Hepatocyte (in vitro differentiated cells): Measurements from ENCODE around the gene PBX3. TPM values are rescaled to one million over a fixed set of nuclear protein-coding genes. Genes with fewer than 3 reads are reported as not detected.
"Not testable (repeated sequence)": the region's sequence is repeated elsewhere in the genome, so short reads cannot be mapped to it uniquely, and the experiment has no call there.

Source experiments
- DNase-seq: peaks from one replicate; pipeline ENCODE4 v3.0.0-alpha.2; 2016; ENCODE audit warnings: low spot score
- H2AFZ ChIP-seq: fragments of 200-600 bp; sonication (generic); 2 replicates; pipeline ENCODE4 v1.6.0; 2016; ENCODE audit warnings: antibody characterized with exemption, mild to moderate bottlenecking
- H3K27ac ChIP-seq: fragments of 200-600 bp; sonication (generic); 2 replicates; pipeline ENCODE4 v1.5.1; 2016; ENCODE audit warnings: mild to moderate bottlenecking
- H3K27me3 ChIP-seq: fragments of 200-600 bp; sonication (generic); 2 replicates; pipeline ENCODE4 v1.6.1; 2016
- H3K36me3 ChIP-seq: fragments of 200-600 bp; sonication (generic); replicated peaks from 2 replicates; pipeline ENCODE4 v1.5.1; 2016; ENCODE audit warnings: low read depth; ENCODE audit not compliant: insufficient read depth
- H3K4me1 ChIP-seq: fragments of 200-600 bp; sonication (generic); 2 replicates; pipeline ENCODE4 v1.5.1; 2016; ENCODE audit warnings: mild to moderate bottlenecking, moderate library complexity; ENCODE audit not compliant: insufficient read depth
- H3K4me2 ChIP-seq: fragments of 200-600 bp; sonication (generic); 2 replicates; pipeline ENCODE4 v1.6.0; 2016
- H3K4me3 ChIP-seq: fragments of 200-600 bp; sonication (generic); 2 replicates; pipeline ENCODE4 v1.5.1; 2016; ENCODE audit warnings: mild to moderate bottlenecking
- H3K79me2 ChIP-seq: fragments of 200-600 bp; sonication (generic); 2 replicates; pipeline ENCODE4 v1.6.0; 2017; ENCODE audit warnings: mild to moderate bottlenecking
- H3K9me2 ChIP-seq: fragments of 200-600 bp; sonication (generic); replicated peaks from 2 replicates; pipeline ENCODE4 v1.6.0; 2017; ENCODE audit warnings: mild to moderate bottlenecking; ENCODE audit not compliant: insufficient read depth
- H3K9me3 ChIP-seq: fragments of 200-600 bp; sonication (generic); 2 replicates; pipeline ENCODE4 v1.5.1; 2016; ENCODE audit warnings: low read depth, mild to moderate bottlenecking
- H4K20me1 ChIP-seq: fragments of 200-600 bp; sonication (generic); 2 replicates; pipeline ENCODE4 v1.6.0; 2016; ENCODE audit warnings: mild to moderate bottlenecking; ENCODE audit not compliant: insufficient read depth, poor library complexity, severe bottlenecking
- CTCF ChIP-seq: fragments of 200-600 bp; sonication (generic); IDR thresholded peaks from 2 replicates; pipeline ENCODE4 v1.5.1; 2016; ENCODE audit warnings: antibody characterized with exemption, mild to moderate bottlenecking; ENCODE audit not compliant: poor library complexity
- EZH2 ChIP-seq: fragments of 200-600 bp; sonication (generic); IDR thresholded peaks from 2 replicates; pipeline ENCODE4 v1.6.1; 2016; ENCODE audit warnings: antibody characterized with exemption, mild to moderate bottlenecking, borderline replicate concordance
- EZH2phosphoT487 ChIP-seq: fragments of 200-600 bp; sonication (generic); IDR thresholded peaks from one replicate; pipeline ENCODE4 v1.6.1; 2018; ENCODE audit warnings: antibody characterized with exemption, mild to moderate bottlenecking, low read depth, moderate library complexity; ENCODE audit not compliant: unreplicated experiment, severe bottlenecking
- WGBS: methylation state at CpG from one replicate; pipeline ENCODE4 v1.1.6; 2016; ENCODE audit warnings: low lambda C conversion rate; ENCODE audit errors: missing lambda C conversion rate; 5-methylcytosine and 5-hydroxymethylcytosine counted together
- polyA plus RNA-seq: library from polyadenylated mRNA; unstranded; fragments of >200 nt; fragmentation: Nextera tagmentation; extraction: Ambion mirVana; gene quantifications from 2 replicates; pipeline ENCODE4 v1.2.1, GENCODE V29; 2016
- total RNA-seq: library from RNA; depleted of rRNA; stranded (reverse); fragments of >200 nt; gene quantifications from 2 replicates; pipeline ENCODE4 v1.2.3, GENCODE V29; 2014

The PBX3 gene
- total and polyA plus RNA-seq, 2 experiments from 2014 or later = 15.9 to 23.3 TPM

- Histone ChIP-seq H2AFZ (no peak overlapping the region), H3K27ac (no peak overlapping the region), H3K9me2 (no peaks in the 10 kb centered on the region), H3K27me3 (no peaks in the 10 kb centered on the region), H3K9me3 (no peaks in the 10 kb centered on the region), H3K4me1 (no peaks in the 10 kb centered on the region), H3K4me2 (no peak overlapping the region), H3K4me3 (no peak overlapping the region), H4K20me1 (no peaks in the 10 kb centered on the region), H3K79me2 (peaks cover 3% of the 10 kb centered on the region), H3K36me3 (no peaks in the 10 kb centered on the region)
- TF ChIP-seq CTCF (no peak), EZH2 (no peak), EZH2phosphoT487 (no peak)
- no peak for DNase-seq
- 59% methylated on average over 2 of the region's 2 CpGs for WGBS
Observed at GRCh38 chr9:125822160-125822559, 75.0 kb downstream of the PBX3 start.

DNA sequence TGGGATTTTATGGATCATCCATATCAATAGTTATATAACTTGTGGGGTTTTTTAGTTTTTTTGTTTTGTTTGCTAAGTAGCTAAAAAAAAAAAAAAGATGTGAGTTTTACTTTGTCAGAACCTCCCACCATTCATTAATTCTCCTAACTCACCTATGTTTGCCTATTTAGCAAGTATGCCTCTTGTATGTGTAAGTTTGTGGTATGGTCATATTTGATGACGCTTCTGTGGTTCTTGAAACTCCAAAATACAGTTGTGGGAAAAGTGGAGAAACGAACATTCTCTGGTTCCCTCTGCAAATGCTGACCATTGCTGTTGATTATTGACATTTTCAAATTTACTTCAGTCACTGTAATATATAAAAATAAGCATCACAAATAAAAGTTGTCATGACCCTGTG, 75.7 kb downstream of the PBX3 start:
- Histone ChIP-seq H3K79me2 (peaks cover 3% of the 10 kb centered on the region), H3K27me3 (no peaks in the 10 kb centered on the region), H4K20me1 (no peaks in the 10 kb centered on the region), H3K4me3 (no peak overlapping the region), H3K9me2 (no peaks in the 10 kb centered on the region), H3K9me3 (no peaks in the 10 kb centered on the region), H3K4me2 (no peak overlapping the region), H3K4me1 (no peaks in the 10 kb centered on the region), H3K36me3 (no peaks in the 10 kb centered on the region), H2AFZ (no peak overlapping the region), H3K27ac (no peak overlapping the region)
- TF ChIP-seq CTCF (no peak), EZH2 (no peak), EZH2phosphoT487 (no peak)
- DNase-seq = no peak
- WGBS = 92% methylated on average over 2 of the region's 2 CpGs

DNA sequence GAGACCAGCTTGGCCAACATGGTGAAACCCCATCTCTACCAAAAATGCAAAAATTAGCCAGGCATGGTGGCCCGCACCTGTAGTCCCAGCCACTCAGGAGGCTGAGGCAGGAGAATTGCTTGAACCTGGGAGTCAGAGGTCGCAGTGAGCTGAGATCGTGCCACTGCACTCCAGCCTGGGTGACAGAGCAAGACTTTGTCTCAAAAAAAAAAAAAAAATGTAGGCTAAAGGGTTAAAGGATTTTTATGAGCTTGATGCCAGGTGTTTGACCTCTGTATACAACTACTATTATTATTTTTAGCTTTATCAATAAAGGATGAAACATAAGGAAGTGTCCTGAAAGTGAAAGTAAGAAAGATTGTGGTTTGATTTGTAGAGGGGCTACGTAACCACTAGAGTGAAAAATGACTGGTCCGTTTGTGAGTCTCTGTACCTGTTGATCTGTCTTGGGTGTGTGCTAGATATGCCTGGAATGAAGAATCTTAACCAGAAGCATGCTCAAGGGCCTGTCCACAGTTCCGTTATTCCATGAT, 76.8 kb downstream of the PBX3 start:
- H3K4me3 ChIP-seq, H3K9me3 ChIP-seq, H2AFZ ChIP-seq, H3K27ac ChIP-seq, H3K27me3 ChIP-seq, H3K9me2 ChIP-seq, H3K4me2 ChIP-seq, H3K4me1 ChIP-seq, H4K20me1 ChIP-seq, H3K36me3 ChIP-seq, H3K79me2 ChIP-seq, DNase-seq: not testable (repeated sequence)
- 89% methylated on average over 6 of the region's 6 CpGs for WGBS

- Histone ChIP-seq H3K9me3 (no peaks in the 10 kb centered on the region), H3K27me3 (no peaks in the 10 kb centered on the region), H3K4me3 (no peak overlapping the region), H3K27ac (no peak overlapping the region), H3K9me2 (no peaks in the 10 kb centered on the region), H2AFZ (no peak overlapping the region), H3K36me3 (no peaks in the 10 kb centered on the region), H3K79me2 (peaks cover 3% of the 10 kb centered on the region), H3K4me1 (no peaks in the 10 kb centered on the region), H4K20me1 (no peaks in the 10 kb centered on the region), H3K4me2 (no peak overlapping the region)
- 68% methylated on average over 3 of the region's 3 CpGs for WGBS
- no peak for TF ChIP-seq CTCF
- TF ChIP-seq EZH2 = no peak
- DNase-seq = no peak
Observed at GRCh38 chr9:125825762-125826161, 78.6 kb downstream of the PBX3 start.
